ENCODE results near the gene TULP4.
A peak's percentile ranks its signal among the peaks of the same experiment; 100 is the strongest.
"Not testable (repeated sequence)": the region's sequence is repeated elsewhere in the genome, so short reads cannot be mapped to it uniquely, and the experiment has no call there.

TULP4 gene

GRCh38 chr6:158554611-158555361, 242.5 kb downstream of the TULP4 start:
- no peak for DNase-seq
- intact Hi-C loops (cut with DNase I), result no loop called here

DNA sequence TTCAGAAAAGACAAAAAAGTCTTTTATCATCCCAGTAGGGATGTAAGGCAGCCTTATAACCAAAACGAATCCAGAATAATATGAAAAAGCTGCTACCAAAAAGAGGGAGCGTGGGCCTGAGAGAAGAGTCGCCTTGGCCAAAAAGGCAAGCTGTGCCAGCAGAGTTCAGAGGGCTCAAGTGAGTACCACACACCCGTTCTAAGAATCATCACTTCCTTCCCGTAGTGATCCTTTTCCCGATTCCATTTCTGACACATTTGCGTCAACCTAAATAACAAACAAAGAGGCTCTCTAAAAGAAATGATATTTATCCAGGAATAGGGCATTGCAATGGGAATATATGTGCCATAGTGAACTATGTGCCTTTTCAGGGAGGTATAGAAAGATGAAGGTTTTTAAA, 243.8 kb downstream of the TULP4 start:
- DNase-seq, result no peak

GRCh38 chr6:158557110-158557509, 244.8 kb downstream of the TULP4 start:
- DNase-seq; intact Hi-C loops (cut with DNase I): not testable (repeated sequence)

More for the DNA sequence above, 243.8 kb downstream of the TULP4 start:
- intact Hi-C loops (cut with DNase I), result no loop called here

DNA sequence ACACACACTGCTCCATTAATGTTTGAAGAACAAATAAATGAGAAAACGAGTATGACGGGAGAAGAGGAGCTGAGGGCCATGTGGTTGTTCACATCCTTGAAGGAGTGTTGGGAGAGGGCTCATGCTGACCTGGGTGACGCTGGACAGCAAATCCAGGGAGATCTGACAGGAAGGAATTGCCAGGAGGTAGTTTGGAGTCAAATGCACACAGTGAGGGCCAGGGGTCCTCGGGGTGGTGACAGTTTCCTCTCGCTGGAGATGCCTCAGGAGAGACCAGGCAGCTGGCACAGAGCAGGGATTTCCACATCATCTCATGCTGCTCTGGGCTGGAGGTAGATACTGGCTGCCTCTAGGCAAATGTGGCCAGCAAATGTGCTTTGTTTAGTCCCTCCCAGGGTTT, 245.7 kb downstream of the TULP4 start:
- peak in 1 of 42 donors; percentile 24 for DNase-seq
- intact Hi-C loops (cut with DNase I), result no loop called here

DNA sequence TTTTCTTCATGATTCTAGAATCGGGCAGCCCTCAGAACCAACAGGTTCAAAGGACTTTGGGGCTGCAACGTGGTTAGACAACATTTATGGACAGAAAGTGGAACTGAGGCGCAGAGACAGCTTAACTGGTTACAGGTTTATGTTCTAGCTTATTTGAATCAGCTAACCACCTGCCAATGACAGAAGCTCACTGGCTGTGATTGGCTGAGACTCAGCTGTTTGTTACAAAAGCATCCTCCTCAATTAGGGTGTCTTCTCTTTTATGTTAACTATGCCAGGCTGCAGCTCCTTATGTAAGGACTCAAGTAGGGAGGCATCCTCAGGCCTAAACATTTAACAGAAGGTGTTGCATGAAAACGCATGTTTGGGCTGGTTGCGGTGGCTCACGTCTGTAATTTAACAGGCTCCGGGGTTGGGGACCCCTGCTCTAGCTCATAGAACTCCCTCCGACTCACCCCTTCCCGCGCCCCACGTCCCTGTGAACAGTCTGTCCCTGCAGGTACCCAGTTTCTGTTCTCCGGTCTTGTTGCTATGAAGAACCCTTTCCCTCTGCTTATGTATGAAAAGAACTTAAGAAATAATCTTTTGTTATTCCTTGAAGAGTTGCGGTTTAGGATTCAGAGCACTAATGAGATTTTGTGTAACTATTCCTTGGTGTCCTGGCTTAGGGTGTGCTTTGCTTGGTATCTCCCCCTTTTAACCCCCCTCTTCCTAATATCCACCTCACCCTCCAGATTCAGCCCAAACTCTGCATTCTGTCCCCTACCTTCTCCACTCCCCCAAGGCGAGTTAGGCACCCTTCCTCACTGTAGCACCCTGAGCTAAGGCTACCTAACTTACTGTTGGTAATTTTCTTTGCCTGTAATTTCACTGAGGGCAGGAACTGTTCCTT, 246.4 kb downstream of the TULP4 start:
- intact Hi-C loops (cut with DNase I), result no loop called here
- peak in 14 of 42 donors; percentile 16 to 71 (median 48) for DNase-seq

GRCh38 chr6:158559338-158559894, 247.2 kb downstream of the TULP4 start:
- intact Hi-C loops (cut with DNase I), result no loop called here
- DNase-seq, result peak in 2 of 42 donors; percentile 7 to 36

DNA sequence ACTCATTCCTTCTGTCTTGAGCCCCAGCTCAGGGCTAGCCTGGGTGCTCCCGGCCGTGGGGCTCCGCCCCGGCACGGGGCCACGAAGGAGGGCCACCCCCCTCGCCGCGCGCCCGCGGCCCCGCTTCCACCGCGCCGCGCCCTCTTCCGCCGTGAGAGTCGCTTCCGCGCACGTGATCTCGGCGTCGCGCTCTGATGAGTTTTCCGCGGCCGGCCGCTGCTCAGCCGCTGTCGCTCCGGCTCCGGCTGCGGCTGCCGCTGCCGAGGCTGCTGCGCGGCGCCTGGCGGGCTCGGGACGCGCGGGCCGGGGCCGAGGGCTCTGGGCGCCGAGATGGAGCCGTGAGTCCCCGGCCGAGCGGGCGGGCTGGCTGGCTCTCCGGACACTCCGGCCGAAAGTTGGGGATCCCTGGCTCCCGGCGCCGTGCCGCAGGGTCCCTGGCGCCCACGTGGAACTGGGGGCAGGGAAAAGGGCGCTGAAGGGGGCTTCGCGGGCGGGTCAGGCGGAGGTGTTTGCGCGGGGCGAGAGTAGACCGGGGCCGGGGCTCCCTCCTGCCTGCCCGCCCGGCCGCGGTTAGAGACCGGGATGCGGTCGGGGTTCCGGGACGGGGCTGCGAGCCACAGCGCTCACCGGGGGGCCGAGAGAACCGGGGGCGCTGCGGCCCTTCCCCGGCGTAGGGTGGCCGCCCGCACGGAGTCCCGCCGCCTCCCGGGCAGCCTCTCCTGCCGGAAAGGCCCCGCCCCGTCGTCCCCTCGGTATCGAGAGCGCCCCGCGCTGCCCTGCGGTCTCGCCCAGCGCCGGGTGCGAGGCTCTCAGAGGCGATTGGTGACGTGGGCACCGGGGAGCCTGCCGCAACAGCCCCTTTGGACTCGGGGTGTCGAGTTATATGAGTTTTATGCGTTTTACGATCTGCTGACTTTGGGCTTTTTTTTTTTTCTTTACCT, 247.9 kb downstream of the TULP4 start, which contains the start of gene TMEM181:
TMEM181 (plus strand) TSS at position 197 of the 941 bp plus-strand sequence; CDS start at position 331, 134 bp downstream.
- intact Hi-C loops (cut with DNase I), result no loop called here
- peak; percentile 51 to 94 (median 86) for DNase-seq

DNA sequence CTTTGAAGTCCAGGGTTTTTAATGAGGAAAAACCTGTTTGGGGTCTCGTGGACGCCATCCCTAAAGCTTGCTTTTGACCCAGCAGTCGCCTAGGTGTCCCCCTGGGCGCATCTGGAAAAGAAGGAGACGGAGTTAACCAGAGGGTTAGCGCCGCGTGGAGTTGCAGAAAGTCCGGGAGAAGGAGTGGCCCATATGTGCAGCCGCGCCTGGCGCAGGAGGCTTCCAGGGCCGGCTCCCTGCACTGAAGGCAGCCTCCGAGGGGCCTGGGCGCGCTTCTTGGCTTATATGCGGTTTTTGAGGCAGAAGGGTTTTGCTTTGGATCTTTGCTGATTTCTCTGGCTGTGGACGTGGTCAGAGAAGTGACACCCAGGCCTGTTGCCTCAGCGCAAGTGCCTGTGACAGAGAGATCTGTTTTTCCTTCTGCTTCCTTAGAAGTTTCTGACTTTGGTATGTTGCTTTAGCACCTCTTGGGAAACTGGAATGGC, 248.6 kb downstream of the TULP4 start:
- peak in 1 of 42 donors; percentile 49 for DNase-seq
- intact Hi-C loops (cut with DNase I), result no loop called here
